GM21717 (cell line): ENCODE measurements around the gene MMP17.

Experiments used
- ATAC-seq: cut with Tn5 transposase; IDR thresholded peaks from one replicate; pipeline ENCODE4 v1.9.1; 2021; ENCODE audit warnings: mild to moderate bottlenecking, moderate library complexity; ENCODE audit not compliant: unreplicated experiment

Gene MMP17

GRCh38 chr12:131829791-131830334, 1.7 kb downstream of the MMP17 start:
- ATAC-seq = no peak

DNA sequence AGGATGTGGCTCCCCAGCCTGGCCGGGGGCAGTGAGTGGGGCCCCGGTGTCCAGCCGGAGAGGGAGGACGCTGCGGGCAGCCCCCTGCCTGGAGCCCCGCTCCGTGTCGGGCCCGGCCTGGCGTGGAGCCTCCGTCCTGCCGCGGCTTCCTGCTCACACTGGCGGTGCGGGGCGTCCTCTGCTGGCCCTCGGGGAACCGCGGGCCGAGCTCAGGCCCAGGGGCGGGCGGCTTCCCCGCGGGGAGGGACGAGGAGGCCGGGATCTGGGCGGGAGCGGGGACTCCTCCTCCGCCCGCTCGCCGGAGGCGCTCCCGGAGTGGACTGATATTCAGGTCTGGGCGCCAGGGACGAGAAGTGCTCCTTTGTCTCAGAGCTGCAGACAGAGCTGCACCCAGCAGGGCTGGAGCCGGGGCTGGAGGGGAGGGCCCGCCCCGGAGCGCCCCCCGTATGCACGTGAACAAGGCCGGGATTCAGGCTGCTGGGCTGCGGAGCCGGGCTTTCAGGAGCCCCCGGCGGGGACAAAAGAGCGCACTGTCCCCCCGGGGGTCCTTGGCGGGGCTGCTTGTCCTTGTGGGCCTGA, 2.2 kb downstream of the MMP17 start:
- ATAC-seq = no peak

- no peak for ATAC-seq
Observed at GRCh38 chr12:131830914-131831571, 2.9 kb downstream of the MMP17 start.

DNA sequence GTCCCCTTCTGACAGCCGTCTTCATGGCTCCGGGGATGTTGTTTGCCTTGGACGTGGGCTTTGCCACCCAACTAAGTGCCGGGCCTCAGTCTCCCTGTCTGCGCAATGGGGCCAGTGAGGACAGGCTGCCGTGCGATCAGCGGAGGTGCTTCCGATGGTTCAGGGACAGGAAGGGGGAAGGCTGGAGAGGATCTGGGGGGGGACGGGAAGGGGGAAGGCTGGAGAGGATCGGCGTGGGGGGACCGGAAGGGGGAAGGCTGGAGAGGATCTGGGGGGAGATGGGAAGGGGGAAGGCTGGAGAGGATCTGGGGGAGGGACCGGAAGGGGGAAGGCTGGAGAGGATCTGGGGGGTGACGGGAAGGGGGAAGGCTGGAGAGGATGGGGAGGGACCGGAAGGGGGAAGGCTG, 3.4 kb downstream of the MMP17 start:
- ATAC-seq = no peak

DNA sequence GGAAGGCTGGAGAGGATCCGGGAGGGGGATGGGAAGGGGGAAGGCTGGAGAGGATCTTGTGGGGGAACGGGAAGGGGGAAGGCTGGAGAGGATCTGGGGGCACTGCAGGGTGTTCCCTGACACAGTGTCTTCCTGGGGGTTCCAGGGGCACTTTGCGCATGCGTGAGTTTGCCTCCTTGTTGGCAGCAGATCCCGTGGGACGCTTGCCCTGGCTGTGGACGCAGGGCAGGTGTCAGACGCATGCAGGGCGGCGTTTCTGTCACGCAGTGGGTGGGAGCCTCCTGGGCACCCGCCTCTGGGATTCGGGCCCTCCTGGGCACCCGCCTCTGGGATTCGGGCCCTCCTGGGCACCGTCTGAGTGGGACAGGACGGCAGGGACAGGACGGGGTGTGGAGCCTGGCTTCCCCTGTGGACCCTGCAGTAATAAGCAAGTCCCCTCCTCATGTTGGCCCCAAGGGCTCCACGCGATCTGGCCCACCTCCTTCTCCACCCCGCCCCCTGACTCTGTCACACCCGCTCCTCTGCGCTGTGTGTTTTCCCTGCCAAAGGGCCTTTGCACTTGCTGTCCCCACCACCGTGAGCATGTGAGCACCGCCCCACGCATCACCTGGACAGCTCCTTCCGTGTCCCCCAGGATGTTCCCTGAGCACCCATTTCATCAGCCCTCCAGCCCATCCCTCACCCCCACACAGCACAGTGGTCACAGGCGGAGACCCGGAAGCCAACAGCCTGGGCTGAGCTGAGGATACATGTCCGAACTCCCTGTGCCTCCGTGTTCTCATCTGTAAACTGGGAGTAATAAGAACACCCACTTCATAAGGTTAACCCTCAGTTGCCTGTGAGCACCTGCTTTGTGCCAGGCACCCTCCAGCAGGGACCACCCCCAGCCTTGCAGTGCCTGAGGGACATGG, 4.4 kb downstream of the MMP17 start:
- no peak for ATAC-seq

DNA sequence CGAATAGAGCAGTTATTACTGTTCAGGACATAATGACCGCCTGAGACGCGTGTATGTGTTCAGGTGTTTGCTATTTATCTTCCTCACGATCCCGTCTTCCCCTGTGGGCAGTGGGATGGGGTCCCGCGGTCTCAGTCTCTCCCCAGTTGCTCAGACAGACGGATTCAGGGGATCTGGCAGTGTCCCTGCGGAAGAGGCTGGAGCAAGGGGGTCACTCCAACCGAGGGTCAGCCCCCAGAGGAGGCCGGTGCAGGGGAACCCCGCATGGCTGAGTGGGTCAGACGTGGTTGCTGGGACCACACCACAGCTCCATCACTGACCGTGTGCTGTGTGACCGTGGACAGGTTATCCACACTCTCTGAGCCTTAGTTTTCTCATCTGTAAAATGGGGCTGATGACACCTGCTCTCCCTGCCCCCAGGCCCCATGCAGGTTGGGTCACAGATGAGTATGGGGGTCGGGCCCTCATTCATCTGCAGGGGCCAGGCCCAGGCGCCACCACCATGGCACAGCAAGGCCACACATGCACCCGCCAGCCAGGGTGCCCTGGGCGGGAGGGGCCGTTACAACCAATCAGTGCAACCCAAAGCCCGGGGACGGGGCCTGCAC, 5.2 kb downstream of the MMP17 start:
- no peak for ATAC-seq

GRCh38 chr12:131833896-131834641, 5.9 kb downstream of the MMP17 start:
- ATAC-seq = no peak

DNA sequence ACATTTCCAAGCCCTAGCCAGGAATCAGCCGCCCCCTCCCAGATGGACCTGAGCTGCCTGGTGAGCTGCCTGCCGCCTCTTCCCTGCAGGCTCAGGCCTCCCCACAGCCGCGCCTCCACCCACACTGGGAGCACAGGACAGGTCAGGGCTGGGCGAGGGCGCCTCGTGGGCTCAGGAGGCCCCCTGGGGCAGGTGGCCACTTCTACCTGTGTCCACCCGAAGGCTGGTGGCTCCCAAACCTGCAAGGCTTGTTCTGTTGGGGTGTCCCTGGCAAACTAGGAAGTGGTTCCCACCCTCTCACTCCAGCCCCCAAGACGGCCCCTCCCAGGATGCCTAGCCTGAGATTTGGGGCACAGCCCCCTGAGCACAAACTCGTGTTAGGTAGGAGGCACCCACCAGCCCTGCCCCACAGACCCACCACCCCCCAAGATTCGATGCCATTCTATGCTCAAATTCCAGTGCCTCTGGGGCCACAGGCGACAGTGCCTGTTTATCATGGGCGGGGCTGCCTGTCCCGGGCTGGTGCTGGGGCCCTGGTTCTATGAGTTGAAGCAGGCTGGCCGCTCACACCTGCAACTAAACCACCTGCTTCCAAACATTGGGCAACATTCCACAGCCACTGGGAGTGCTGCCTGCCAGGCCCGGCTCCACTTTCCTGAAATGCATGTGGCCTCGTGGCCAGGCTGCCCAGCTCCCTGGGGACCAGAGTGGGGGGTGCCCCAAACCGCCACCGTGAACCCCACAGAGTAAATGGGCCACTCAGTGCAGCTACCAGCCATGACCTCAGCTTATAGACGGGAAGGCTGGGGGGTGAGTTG, 6.8 kb downstream of the MMP17 start:
- no peak for ATAC-seq

DNA sequence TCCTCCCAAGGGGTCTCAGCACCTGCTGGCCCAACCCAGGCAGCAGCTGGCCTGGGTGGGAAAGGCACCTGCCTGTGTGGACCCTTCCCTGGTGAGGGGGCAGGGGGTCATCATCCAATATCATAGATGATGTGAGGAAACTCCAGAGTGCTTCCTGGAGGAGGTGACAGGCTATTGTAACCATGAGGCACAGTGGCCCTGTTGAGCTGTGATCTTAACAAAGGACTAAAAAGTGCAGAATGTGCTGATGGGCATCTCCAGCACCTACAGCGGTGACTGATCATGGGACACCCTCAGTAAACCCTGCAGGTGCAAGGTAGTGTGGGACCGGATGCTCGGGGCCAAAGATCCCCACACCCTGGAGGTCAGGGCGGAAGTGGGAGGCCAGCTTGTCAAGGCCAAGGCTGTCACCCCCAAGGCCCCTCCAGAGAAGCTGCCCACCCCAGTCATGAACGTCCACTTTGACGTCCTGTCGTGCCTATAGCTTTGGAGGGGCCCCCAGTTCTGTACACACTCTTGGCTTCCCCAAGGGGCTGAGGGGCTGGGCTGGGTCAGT, 7.5 kb downstream of the MMP17 start:
- no peak for ATAC-seq

- no peak for ATAC-seq
Observed at GRCh38 chr12:131836193-131836592, 8.0 kb downstream of the MMP17 start.

DNA sequence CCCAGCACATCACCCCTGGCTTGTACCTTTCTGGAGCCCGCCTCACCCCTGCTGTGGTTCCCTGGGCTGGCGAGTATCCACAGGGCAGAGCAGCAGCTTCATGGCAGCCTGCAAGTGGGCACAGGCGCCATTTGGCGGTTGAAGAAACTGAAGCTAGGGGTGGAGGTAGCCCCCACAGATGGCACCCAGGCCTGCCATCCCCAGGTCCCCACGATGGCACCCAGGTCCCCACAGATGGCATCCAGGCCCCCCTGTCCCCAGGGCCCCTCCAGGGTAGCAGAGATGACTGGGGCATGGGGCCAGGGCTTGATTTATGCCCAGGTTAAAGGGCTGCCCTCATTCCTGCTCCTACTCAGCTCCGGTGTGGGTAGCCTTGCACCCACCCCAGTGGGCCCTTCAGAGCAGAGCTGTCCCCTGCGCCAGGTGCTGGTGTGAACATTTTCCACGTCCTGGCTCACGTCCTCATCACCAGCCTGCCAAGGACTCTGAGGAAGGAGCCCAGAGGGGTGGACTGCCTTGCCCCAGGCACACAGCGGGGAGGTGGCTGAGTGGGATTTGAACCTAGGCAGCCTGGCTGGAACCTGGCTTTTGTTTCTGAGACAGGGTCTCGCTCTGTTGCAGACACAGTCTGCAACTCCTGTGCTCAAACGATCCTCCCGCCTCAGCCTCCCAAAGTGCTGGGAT, 8.7 kb downstream of the MMP17 start:
- ATAC-seq = no peak

GRCh38 chr12:131840643-131841416, 12.6 kb downstream of the MMP17 start:
- ATAC-seq = no peak

DNA sequence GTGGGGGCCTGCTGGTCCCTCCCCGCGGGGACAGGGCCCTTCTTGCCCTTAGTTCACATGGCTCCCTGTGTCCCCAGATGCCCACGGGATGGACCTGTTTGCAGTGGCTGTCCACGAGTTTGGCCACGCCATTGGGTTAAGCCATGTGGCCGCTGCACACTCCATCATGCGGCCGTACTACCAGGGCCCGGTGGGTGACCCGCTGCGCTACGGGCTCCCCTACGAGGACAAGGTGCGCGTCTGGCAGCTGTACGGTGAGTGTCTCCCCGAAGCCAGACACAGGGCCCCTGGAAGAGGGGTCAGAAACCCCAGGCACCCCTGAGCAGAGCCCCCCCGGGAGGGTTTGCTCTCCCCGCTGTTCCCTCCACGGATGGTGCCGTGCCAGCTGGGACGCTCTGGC, 13.4 kb downstream of the MMP17 start:
- ATAC-seq = no peak

GRCh38 chr12:131842169-131842568, 14.0 kb downstream of the MMP17 start:
- ATAC-seq = no peak

- ATAC-seq = no peak
Observed at GRCh38 chr12:131843527-131843926, 15.3 kb downstream of the MMP17 start.

- no peak for ATAC-seq
Observed at GRCh38 chr12:131844140-131844539, 15.9 kb downstream of the MMP17 start.

GRCh38 chr12:131844656-131845055, 16.5 kb downstream of the MMP17 start:
- ATAC-seq = no peak

DNA sequence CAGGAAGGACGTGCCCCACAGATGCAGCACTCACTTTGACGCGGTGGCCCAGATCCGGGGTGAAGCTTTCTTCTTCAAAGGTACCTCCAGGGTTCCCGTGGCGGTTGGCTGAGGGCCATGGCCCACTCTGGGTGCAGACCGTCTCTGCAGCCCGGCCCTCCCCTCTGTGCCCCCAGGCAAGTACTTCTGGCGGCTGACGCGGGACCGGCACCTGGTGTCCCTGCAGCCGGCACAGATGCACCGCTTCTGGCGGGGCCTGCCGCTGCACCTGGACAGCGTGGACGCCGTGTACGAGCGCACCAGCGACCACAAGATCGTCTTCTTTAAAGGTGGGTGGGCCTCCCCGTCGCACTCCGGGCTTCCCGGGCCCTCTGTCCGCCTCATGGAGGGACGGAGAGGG, 16.9 kb downstream of the MMP17 start:
- ATAC-seq = no peak
